CD4-positive, alpha-beta T cell treated with Interleukin-15 for 4 hours (primary cell): ENCODE data around the gene RAD51.

Experiments used
- DNase-seq: peaks from one replicate; pipeline ENCODE4 v3.0.0-alpha.2; 2020; ENCODE audit warnings: low spot score

The RAD51 gene

DNA sequence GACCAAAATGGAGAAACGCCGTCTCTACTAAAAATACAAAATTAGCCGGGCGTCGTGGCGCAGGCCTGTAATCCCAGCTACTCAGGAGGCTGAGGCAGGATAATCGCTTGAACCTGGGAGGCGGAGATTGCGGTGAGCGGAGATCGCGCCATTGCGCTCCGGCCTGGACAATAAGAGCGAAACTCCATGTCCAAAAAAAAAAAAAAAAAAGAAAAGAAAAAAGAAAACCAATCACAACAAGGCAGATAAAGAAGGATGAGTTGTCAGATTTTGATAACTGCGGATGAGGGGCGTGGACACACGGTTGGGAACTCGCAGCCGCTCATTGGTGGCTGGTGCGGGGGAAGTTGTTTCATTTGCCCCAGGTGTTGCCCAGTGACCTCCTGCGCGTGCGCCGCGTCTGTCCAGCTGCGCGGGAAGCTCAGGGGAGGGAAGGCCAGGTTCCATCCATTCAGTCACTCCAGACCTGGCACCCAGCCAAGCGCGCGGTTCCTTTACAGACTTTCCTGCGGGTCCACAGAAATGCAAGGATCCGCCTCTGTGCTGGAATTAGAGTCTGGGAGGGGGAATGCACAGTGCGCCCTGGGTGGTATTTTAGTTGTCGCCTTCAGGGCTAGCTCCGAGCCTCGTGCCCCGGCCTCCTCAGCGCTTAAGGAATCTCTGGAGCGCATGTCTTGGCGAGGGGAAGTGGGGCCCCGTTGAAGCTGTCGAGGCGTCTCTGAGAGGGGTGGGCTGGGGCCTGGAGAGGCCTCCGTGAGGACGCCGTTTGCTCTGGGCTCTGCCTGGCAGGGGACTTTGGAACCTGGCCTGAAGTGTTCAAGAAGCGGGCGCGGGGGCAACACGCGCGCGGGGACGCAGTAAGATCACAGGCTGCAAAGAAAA, 68.2 kb downstream of the RAD51 start:
- peak; percentile 13 for DNase-seq

DNA sequence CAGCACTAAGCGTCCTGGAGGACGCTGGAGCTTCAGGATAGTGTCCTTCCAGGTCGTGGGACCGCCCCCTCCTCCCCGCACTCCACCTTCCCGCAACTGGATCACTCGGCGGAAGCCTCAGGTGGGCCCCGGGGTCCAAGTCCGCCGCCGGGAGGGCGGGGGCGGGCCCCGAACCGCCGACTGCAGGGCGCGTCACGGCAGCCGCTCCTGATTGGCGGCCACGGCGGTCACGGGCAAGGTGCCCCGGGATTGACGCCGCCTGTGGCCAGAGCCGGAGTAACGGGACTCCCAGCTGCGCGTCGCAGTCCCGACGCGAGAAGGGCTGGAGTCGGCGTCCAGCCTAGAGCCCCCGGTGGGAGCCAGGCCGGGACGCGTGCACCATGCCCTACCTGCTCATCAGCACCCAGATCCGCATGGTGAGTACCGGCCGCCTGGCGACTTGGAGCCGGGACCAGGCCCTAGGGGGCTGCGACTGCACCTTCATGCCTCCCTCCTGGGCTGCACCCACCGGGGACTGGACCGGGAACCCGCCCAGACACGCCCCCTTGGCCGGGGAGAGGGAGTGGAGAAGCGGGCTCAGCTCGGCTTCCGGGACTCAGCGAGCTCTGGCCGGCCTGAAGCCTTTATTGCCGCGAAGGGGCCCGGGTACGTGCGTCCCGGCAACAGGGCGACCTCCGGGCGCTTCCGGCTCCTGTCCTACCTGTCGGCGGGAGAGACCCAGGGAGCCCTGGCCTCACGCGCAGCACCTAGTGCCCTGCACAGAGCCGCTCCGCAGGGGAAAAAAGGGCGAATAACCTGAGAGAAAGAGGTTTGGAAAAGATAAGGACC, 69.0 kb downstream of the RAD51 start, which contains the start of gene GCHFR:
GCHFR (plus strand) TSS at position 268 of the 828 bp plus-strand sequence; CDS start at position 381, 113 bp downstream.
- DNase-seq = peak; percentile 57

DNA sequence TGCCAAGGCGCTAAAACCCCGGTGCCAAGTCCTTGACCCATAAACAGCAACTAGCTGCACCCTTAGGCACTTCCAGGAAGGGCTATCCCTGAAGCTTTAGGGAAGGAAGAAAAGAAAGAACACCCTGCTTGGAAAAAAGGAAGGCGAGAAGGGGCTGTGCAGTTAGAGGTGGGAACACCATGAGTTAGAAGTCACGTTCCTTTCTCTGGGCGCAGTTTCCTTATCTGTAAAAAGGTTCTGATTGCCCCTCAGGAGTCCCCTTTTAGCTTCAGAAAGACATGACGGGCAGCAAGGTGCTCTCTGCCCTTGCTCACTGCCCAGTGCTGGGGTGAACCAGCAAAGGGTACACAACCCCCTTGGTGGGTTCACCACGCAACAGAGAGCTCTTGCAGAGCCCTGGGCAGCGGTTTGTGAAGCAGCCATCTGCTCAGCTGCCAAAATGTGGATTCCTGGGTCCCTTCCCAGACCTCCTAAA, 69.7 kb downstream of the RAD51 start:
- DNase-seq = no peak

DNA sequence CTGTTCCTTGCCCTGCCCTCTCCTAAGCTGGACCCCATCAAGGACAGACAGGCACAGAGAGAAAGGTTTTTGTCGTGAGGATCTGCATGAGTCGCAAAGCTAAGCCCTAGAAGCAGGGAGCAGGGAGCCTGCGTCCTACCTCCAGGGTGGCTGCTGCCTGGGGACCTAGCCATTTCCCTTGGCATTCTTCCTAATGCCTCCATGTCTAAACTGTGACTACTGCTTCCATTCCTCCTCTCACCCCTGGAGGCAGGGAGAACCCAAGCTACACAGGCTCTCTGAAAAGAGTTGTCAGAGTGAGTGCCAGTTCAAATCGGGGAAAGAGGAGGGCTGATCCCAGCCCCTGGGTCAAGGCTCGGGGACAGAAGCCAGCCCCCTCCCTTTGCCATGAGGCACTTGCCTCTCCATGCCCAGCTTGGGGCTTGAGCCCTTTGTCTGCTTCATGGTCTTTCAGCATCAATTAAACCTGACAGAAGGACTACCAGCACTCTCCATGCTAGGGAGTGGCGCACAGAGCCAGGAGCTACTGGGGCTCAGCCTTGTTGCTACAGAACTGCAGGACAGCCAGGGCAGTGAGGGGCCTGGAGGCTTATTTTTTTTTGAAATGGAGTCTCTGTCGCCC, 71.3 kb downstream of the RAD51 start:
- no peak for DNase-seq

DNA sequence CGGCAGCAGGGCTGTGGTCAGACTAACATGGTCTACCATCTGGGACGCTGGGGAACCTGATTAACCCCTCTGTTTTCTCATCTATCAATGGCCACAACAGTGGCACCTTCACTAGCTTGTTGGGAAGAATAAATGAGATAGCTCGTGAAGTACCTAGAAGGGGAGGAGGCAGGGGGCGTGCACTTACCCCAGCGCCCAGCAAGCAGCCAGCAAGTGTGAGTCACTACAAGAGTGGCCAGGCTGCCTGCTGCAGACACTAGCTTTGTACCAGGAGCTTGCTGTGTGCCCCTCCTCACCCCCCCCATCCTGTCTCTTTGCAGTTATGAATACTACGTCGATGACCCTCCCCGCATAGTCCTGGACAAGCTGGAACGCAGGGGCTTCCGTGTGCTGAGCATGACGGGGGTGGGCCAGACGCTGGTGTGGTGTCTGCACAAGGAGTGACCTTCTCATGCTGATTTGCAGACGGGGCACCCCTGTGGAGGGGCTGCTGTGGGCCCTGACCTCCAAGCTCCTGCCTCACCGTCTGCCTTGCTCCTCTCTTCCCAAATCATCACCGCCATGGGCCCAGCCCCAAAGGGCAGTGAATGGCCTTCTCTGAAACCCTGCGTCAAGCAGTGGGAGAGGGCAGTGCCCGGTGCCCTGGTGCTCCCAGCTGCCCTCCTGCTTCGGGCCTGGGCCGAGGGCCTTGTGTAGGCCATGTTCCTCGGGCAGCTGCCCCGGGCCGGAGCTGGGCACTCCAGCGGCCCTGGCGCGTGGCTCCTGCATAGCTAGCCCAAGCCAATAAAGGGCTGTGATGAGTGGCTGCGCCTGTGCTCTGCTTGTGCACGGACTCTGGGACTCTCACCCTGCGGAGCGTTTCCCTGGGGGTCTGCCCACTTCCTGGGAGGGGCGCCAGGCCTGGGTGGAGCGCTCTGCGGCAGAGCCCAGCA, 72.2 kb downstream of the RAD51 start:
- DNase-seq = no peak

DNA sequence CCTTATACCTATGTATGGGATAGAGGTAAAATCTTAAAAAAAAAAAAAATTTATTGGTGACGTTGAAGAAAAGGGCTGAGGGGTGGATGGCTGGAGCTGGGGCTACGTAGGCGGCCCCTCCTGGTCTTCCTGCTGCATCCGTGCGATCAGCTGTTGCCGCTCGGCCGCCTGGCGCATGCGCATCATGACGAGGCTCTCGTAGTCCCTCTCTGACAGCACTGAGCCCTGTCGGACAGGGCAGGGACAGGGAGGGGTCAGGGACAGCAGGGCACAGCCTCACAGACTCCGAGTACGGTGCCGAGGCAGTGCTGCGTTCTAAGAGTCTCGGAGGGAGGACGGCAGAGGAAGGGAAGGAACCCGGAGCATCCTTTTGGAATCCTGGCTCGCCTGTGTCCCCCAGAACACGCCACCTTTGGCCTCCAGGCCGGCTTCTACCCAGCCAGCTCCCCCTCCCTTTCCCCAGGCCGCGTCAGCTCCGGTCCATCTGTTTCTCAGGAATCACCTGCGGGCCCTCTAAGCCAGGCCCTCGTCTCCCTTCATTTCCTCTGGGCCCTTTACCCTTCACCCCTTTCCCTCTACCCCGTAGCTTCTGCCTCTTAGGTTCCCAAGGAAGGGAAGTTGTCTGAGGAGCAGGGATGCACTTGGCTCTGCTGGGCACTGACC, 73.0 kb downstream of the RAD51 start:
- no peak for DNase-seq

DNA sequence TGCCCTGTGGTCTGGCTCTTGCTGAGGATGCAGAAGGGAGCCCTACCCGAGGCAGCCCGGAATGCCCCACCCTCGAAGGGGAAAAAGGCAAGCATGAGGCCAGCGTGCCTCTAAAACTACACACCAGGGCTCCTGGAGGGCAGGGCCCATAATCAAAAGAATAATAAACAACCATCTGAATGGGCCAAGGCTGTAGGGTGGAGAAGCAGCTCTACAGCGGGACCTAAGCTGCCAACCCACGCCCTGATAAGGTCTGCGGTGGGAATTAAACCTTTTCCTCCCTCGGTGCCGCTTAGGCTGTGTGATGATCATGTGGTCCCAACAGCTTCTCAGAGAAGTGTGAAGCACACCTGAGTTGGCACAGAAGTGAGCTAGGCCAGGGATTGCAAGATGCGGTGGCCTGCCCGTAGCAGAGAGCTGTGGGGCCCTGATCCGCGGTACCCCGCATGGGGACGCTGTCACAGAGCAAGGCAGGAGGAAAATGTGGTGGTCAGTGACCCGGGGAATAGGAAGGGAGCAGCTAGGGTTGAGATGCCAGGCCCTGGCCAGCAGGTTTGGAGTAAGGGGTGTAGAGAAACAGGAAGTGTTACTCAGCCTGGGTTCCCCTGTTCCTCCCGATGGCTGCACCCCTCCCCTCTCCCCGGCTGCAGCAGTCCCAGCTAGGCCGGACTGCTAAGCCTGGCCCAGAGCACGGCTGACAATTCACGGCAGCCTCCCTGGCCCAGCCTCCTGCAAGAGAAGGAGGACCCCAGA, 73.7 kb downstream of the RAD51 start:
- no peak for DNase-seq

DNA sequence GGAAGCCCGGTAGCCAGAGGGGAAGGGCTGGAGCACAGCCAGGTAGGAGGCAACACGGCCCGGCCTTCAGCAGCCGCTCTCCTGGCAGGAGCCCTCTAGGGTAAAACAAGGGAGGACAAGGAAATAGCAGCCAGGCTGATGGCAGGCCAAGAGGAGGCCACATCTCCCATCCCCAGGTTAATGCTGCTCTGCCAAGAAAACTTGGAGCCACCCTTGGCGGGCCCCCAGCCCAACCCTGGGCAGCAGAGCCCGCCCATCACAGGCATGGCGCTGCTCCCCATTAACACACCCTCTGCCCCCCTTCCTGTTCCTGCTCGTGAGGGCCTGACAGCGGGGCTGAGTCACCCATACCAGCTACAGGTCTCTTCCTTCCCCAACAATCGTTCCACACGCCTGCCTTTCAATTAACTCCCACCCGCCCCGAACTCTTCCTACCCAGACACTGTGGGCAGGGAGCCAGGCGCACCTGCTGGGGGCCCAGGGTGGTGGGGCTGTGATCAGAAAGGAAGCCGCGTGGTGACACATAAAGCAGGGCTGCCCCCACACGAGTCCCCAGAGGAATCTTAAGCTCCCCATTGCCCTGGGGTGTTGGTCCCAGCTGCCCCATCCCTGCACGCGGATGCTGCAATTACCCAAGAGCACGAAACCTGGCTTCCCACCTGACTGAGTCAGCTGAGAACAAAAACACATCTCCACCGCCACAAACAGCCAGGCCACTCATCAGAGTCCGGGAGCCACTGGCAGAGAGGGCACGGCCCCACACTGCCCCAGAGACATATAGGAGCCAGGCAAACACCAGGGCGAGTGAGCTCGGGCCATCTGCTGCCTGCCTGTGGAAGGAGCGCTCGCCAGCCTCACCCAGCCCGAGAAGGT, 74.5 kb downstream of the RAD51 start, which contains the start of gene C15orf62:
C15orf62 (plus strand) TSS at position 707 of the 873 bp plus-strand sequence. CDS start 516 bp downstream, outside the sequence.
- DNase-seq = peak; percentile 55

DNA sequence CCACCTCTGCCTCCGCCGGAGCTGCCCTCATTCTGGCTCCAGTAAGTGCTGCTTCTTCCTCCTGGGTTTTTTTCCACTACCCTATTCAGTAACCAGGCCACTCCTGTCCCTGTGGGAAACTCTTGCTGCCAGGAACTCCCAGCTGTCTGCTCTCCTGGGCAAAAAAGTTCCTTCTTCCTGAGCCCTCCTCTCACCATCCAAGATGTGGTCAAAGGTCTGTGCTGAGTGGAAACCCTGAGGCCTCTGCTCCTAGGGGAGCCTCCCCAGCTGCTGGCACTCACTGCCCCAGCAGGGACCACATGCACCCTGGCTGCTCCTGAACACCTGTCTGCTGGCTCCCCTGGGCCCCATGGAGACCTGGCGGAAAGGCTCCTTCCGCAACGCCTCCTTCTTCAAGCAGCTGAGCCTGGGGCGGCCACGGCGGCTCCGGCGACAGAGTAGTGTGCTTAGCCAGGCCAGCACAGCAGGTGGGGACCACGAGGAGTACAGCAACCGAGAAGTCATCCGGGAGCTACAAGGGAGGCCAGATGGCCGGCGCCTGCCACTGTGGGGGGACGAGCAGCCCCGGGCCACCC, 75.3 kb downstream of the RAD51 start:
- no peak for DNase-seq

DNA sequence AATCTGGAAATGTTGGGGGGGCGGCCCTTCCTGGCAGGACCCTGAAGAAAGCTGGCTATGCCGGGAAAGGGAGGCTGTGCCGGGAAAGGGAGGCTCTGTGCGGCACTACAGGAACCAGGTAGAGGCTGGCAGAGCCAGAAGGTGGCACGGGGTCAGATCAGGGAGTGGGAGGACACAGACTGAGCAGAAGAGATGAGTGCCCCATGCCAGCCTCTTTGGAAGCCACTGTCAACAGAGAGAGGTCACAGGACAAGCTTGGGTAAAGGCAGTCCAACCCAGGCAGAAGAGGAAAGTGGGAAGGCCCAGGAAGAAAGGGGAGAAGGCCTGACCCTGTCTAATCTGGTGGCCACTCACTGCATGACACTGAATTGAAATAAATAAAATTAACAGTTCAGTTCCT, 76.3 kb downstream of the RAD51 start:
- no peak for DNase-seq

DNA sequence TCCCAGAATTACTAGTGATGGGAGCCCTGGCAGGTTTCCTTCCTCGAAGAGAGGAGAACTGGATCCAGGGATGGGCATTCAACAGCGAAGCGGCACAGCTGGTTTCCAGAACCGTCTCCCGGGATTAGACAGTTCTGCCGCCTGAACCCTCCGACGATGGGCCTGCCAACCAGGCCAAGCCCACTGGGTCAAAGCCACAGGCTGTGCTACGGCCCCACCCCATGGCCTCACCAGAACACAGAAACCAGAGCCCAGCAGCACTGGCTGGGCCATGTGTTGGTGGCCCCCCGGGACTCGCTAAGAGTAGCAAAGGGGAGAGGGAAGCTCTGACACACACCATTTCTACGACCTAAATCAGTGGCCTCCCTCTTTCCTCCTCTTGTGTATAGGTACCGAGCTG, 77.0 kb downstream of the RAD51 start:
- no peak for DNase-seq

DNA sequence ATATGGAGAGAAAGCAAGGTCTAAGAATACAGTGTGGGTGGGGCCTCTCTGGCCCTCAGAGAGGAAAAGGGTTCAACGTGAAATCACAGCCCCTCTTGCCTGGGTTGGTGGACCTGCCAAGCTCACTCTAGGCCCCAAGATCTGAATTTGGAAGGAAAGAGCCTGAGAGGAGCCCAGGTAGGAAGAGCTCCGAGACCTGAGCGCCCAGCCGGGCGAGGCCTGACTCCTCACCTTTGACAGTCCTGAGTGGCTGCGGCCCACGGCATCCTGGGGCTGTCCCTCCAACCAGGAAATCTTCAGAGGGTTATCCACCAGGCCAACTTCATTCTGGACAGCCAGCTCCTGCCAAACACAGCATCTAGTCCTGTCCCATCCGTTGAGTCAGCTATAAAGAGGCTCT, 78.5 kb downstream of the RAD51 start:
- DNase-seq = no peak

DNA sequence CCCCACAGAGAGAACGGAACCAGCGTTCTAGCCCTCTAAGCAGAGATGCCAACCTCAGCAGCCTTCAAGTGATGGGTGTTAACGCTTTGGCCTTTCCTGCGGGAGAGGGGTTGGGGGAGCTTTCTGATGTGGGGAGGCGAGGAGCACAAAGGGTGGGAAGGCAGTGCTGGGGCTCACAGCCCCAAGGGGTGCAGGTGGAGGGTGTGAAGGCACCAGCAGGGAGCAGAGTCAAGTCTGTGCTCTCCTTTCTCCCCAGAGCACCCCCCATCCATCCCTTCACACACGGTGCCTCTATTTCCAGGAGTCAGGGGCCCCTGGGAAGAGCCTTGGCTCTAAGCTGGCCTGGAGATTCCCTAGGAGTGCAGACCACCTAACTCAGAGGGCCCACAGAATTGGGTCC, 78.9 kb downstream of the RAD51 start:
- DNase-seq = no peak

DNA sequence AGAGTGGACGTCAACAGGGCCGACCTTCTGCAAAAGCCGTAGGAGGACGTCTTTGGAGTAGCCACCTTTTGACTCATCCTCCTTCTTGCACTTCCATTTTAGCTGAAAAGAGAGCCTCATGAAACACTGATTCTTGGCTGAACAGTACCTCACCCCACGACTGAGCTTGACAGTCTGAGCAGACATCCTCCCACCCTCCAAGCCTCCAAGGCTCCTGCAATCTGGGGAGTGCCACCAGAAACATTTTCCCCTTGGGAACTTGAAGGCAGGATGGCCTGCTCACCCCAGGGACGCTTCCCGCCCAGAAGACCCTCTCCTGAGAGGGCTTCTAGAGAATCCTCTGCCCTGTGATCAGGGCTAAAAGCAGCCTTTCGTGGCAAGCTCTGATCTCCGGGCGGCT, 80.0 kb downstream of the RAD51 start:
- no peak for DNase-seq

DNA sequence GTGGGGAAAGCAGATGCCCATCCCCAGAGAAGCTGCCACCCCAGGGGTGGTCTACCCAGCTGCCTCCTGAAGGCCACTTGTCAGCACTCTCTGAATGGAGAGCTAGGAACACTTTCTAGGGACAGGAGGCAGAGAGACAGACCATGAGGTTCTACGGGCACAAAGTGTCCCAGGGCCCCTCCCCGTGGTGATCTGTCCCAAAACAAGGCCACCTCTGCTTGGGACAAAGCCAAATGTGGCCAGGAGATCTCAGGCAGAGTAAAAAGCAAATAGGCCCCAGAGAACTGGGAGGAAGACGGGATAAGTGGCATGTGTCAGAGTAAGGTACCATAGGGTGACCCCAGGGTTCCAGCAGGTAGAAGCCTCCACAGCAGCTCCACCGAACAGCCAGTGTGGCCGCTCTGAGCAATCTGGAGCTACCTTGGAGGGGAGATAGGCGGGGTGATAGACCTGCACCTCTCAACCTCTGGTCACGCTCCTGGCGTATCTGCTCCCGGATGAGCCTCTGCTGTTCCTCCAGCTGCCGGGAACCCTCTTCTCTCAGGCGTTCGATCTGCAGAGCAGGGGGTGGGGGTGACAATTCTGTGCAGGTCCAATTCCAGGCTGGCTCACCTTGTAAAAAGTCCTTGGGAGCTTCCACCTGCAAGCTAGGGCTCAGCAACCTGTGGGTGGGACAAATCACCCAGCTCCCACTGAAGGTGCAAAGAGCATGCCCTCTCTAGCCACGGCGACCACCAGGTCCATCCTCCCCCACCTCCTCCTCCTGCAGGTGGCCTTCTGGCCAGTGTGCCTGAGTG, 81.0 kb downstream of the RAD51 start:
- DNase-seq = no peak

DNA sequence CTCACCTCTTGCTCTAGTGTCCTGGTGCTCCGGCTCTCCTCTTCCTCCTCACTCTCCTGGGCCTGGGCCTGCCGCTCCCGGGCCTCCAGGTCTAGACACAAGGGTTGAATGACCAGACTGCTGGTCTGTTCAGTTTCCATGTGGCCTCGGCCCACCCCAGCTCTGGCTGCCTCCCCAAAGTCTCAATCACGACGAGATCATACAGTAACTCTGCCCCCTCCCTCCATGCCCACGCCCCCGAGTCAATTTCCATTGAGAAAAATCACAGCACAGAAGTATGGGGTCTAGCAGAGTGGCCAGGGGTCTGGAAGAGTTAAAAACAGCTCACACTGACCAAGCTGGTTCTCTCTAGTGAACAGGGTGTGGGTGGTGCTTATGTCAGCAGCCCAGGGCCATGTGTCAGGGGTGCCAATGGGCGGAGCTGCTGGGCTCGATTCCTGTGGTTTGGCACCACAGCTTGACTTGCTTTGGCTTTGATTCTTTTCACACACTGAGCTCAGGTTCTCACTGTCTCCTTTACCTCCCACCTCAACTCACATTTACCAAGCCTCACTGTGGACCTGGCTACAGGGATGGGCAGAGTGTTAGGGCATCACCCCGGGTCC, 81.7 kb downstream of the RAD51 start:
- DNase-seq = peak; percentile 62
